HEK293T (cell line): ENCODE data around the gene MEDAG.

Source experiments
- CTCF ChIA-PET: fragments of 350-600 bp; formaldehyde crosslinking; extraction: SDS; loops from one replicate; lab custom pipeline; 2021; ENCODE audit warnings: antibody characterized with exemption, inconsistent platforms; lab: Yijun Ruan, JAX
- POLR2A ChIA-PET: fragments of 350-600 bp; formaldehyde crosslinking; extraction: SDS; loops from one replicate; lab custom pipeline; 2020; ENCODE audit warnings: antibody characterized with exemption, inconsistent platforms; lab: Yijun Ruan, JAX
- DNase-seq: peaks from one replicate; pipeline ENCODE4 v3.0.0; 2012; ENCODE audit warnings: mixed read lengths; ENCODE audit errors: extremely low spot score
- ARNT ChIP-seq: fragments of 450-650 bp; IDR thresholded peaks from 2 replicates; pipeline ENCODE4 v1.6.1; 2017; ENCODE audit warnings: mild to moderate bottlenecking
- BHLHE40 ChIP-seq: fragments of 450-650 bp; IDR thresholded peaks from 2 replicates; pipeline ENCODE4 v1.6.1; 2016; ENCODE audit warnings: mild to moderate bottlenecking, moderate library complexity, borderline replicate concordance
- CTBP1 ChIP-seq: fragments of 450-650 bp; IDR thresholded peaks from 2 replicates; pipeline ENCODE4 v1.6.1; 2016; ENCODE audit warnings: borderline replicate concordance
- ELF4 ChIP-seq: fragments of 450-650 bp; IDR thresholded peaks from 2 replicates; pipeline ENCODE4 v1.6.1; 2017; ENCODE audit warnings: antibody characterized with exemption
- FOXA1 ChIP-seq: fragments of 450-650 bp; IDR thresholded peaks from 2 replicates; pipeline ENCODE4 v1.6.1; 2016; ENCODE audit warnings: mild to moderate bottlenecking
- FOXK2 ChIP-seq: fragments of 450-650 bp; IDR thresholded peaks from 2 replicates; pipeline ENCODE4 v1.6.1; 2016; ENCODE audit warnings: mild to moderate bottlenecking
- FOXM1 ChIP-seq: fragments of 450-650 bp; IDR thresholded peaks from 2 replicates; pipeline ENCODE4 v1.6.1; 2017; ENCODE audit warnings: mild to moderate bottlenecking, borderline replicate concordance
- HDGF ChIP-seq: fragments of 450-650 bp; IDR thresholded peaks from 2 replicates; pipeline ENCODE4 v1.6.1; 2017; ENCODE audit warnings: antibody characterized with exemption, borderline replicate concordance
- L3MBTL2 ChIP-seq: fragments of 450-650 bp; conservative IDR thresholded peaks from 2 replicates; pipeline ENCODE4 v1.6.1; 2016; ENCODE audit warnings: mild to moderate bottlenecking
- LEF1 ChIP-seq: fragments of 450-650 bp; IDR thresholded peaks from 2 replicates; pipeline ENCODE4 v1.6.1; 2017; ENCODE audit warnings: mild to moderate bottlenecking, borderline replicate concordance
- NFRKB ChIP-seq: fragments of 450-650 bp; IDR thresholded peaks from 2 replicates; pipeline ENCODE4 v1.6.1; 2016; ENCODE audit warnings: mild to moderate bottlenecking, moderate library complexity
- PKNOX1 ChIP-seq: fragments of 450-650 bp; IDR thresholded peaks from 2 replicates; pipeline ENCODE4 v1.6.1; 2016
- SP1 ChIP-seq: fragments of 450-650 bp; IDR thresholded peaks from 2 replicates; pipeline ENCODE4 v1.6.1; 2017
- SUZ12 ChIP-seq: fragments of 450-650 bp; IDR thresholded peaks from 2 replicates; pipeline ENCODE4 v1.6.1; 2016; ENCODE audit warnings: mild to moderate bottlenecking
- TARDBP ChIP-seq: fragments of 450-650 bp; IDR thresholded peaks from 2 replicates; pipeline ENCODE4 v1.6.1; 2016
- ZNF384 ChIP-seq: fragments of 450-650 bp; IDR thresholded peaks from 2 replicates; pipeline ENCODE4 v1.6.1; 2016

MEDAG gene

GRCh38 chr13:30906411-30907051, 460 bp downstream of the MEDAG start:
- CTCF ChIA-PET: interaction anchor here (0.6 to 1.5 kb wide), 2 partner anchors 13 to 139 kb away, joined by 5 to 6 read pairs; no protein-coding TSS in a partner anchor
- no peak for TF ChIP-seq FOXM1
- no peak for TF ChIP-seq SUZ12
- no peak for TF ChIP-seq ARNT
- no peak for TF ChIP-seq NFRKB
- TF ChIP-seq ZNF384: no peak
- TF ChIP-seq FOXK2: no peak
- no peak for TF ChIP-seq HDGF
- no peak for TF ChIP-seq BHLHE40
- TF ChIP-seq PKNOX1: no peak
- TF ChIP-seq FOXA1: no peak
- TF ChIP-seq L3MBTL2: no peak
- no peak for TF ChIP-seq CTBP1
- no peak for TF ChIP-seq ELF4
- no peak for TF ChIP-seq SP1
- TF ChIP-seq TARDBP: no peak
- no peak for DNase-seq
- POLR2A ChIA-PET: no interaction called here

DNA sequence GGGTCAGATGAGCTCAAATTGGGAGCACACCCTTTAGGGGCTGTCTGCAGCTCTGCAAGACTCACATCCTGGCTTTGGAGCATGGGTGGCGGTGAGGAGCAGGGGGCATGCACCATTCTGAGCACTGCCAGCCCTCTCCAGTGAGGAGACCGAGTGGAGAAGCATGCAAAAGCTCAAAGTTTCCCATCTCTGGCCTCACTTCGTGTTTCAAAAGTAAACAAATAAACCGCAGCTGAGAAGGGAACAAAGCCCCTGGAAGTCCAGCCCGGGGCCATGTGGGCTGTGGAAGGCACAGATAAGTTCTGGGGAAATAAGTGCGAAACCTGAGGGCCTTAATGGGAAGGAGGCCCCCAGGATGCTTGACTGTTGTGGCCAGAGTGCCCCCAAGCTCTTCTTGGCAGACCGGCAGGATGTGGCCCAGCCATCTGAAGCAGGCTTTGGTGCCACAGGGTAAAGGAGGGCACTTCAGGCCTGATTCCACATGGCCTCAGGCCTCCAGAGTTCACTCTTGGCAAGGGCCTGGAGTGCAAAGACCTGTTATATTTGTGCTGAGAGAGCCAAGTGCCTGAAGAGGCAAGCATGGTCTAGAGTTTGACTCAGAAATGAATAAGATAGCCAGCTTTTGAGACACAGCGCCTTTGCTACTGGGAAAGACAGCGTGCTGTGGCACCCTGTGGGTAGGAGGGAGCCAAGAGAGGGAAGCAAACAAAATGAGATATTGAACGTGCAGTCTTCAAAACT, 1.2 kb downstream of the MEDAG start:
- no peak for DNase-seq
- ChIA-PET POLR2A (no interaction called here), CTCF (interaction anchor here (0.6 to 1.5 kb wide), 2 partner anchors 14 to 139 kb away, joined by 5 to 6 read pairs; no protein-coding TSS in a partner anchor)
- TF ChIP-seq SP1: no peak
- TF ChIP-seq TARDBP: no peak
- no peak for TF ChIP-seq ZNF384
- no peak for TF ChIP-seq FOXA1
- TF ChIP-seq BHLHE40: no peak
- no peak for TF ChIP-seq SUZ12
- TF ChIP-seq ELF4: no peak
- TF ChIP-seq LEF1: no peak
- no peak for TF ChIP-seq PKNOX1
- TF ChIP-seq ARNT: no peak
- no peak for TF ChIP-seq CTBP1
- no peak for TF ChIP-seq FOXM1
- no peak for TF ChIP-seq NFRKB
- TF ChIP-seq FOXK2: no peak
- TF ChIP-seq L3MBTL2: no peak
- no peak for TF ChIP-seq HDGF

GRCh38 chr13:30908416-30908980, 2.4 kb downstream of the MEDAG start:
- TF ChIP-seq BHLHE40 (no peak), CTBP1 (no peak), FOXA1 (no peak), SUZ12 (no peak), SP1 (no peak), TARDBP (no peak), L3MBTL2 (no peak)
- DNase-seq: no peak
- CTCF ChIA-PET: no interaction called here

GRCh38 chr13:30910676-30911075, 4.6 kb downstream of the MEDAG start:
- DNase-seq: no peak
- TF ChIP-seq ARNT (no peak), TARDBP (no peak), SP1 (no peak), HDGF (no peak), ELF4 (no peak), FOXK2 (no peak)
- POLR2A ChIA-PET: no interaction called here
- CTCF ChIA-PET: interaction anchor here (0.6 kb wide), 1 partner anchor 11 kb away, joined by 4 read pairs; no protein-coding TSS in a partner anchor

More at GRCh38 chr13:30908416-30908980, 2.4 kb downstream of the MEDAG start:
- POLR2A ChIA-PET: no interaction called here

GRCh38 chr13:30915691-30916541, 9.8 kb downstream of the MEDAG start:
- no peak for TF ChIP-seq FOXM1
- no peak for TF ChIP-seq ZNF384
- TF ChIP-seq L3MBTL2: no peak
- TF ChIP-seq BHLHE40: no peak
- no peak for TF ChIP-seq TARDBP
- TF ChIP-seq SP1: no peak
- no peak for TF ChIP-seq FOXA1
- no peak for TF ChIP-seq CTBP1
- no peak for TF ChIP-seq FOXK2
- no peak for TF ChIP-seq LEF1
- no peak for TF ChIP-seq SUZ12
- no peak for TF ChIP-seq PKNOX1
- TF ChIP-seq ELF4: no peak
- TF ChIP-seq NFRKB: no peak
- no peak for TF ChIP-seq HDGF
- no peak for TF ChIP-seq ARNT
- CTCF ChIA-PET: interaction anchor here (0.7 to 1.1 kb wide), 2 partner anchors 12 to 23 kb away, joined by 4 to 7 read pairs; no protein-coding TSS in a partner anchor
- no peak for DNase-seq
- POLR2A ChIA-PET: no interaction called here
